ENCODE results near the gene EIF3D. TPM values are rescaled to one million over a fixed set of nuclear protein-coding genes. Genes with fewer than 3 reads are reported as not detected.

The EIF3D gene
- total and polyA plus RNA-seq, 4 experiments from 2014 or later = 137 to 228 (median 206) TPM

Other genes with a start within 250 kb of the EIF3D start
- gene MYH9, start 141.2 kb downstream of the EIF3D start, total RNA-seq = 100 to 1,000 TPM; 717 to 734 TPM
- 100 to 1,000 TPM in 1 of 2 donors, 10 to 100 TPM in 1; 17.3 to 476 TPM for gene MYH9, start 141.2 kb downstream of the EIF3D start, polyA plus RNA-seq
- 10 to 100 TPM; 33.5 to 34.5 TPM for gene TXN2, start 47.5 kb downstream of the EIF3D start, total RNA-seq
- gene TXN2, start 47.5 kb downstream of the EIF3D start, polyA plus RNA-seq = 100 to 1,000 TPM; 103 to 148 TPM
- gene FOXRED2, start 22.1 kb downstream of the EIF3D start, total RNA-seq = 1 to 10 TPM; 7.3 to 8.5 TPM
- gene FOXRED2, start 22.1 kb downstream of the EIF3D start, polyA plus RNA-seq = 1 to 10 TPM in 1 of 2 donors, not detected in 1; 2.7 TPM
- not detected for gene CACNG2, start 174.6 kb upstream of the EIF3D start, total RNA-seq
- not detected for gene CACNG2, start 174.6 kb upstream of the EIF3D start, polyA plus RNA-seq
- gene IFT27, start 247.0 kb upstream of the EIF3D start, total RNA-seq = 10 to 100 TPM; 38.2 to 42.6 TPM
- gene IFT27, start 247.0 kb upstream of the EIF3D start, polyA plus RNA-seq = 10 to 100 TPM in 1 of 2 donors, 1 to 10 TPM in 1; 9.8 to 11.1 TPM